ENCODE results near the gene DRC7. TPM values are rescaled to one million over a fixed set of nuclear protein-coding genes. Genes with fewer than 3 reads are reported as not detected.

DRC7 gene
- total and polyA plus RNA-seq, 9 of the 15 experiments (the other 6 are each of a cell fraction or from before 2014, with no cell fraction given): 0.04 to 0.33 (median 0.12) TPM; not detected in 3

GRCh38 chr16:57744642-57744903 is 50.0 kb downstream of the DRC7 start:
- Histone ChIP-seq H3K4me2 (ENCODE audit: insufficient read depth, low read length) (no peak overlapping the region), H3K27me3 (ENCODE audit: control insufficient read depth in 2 of 2, insufficient read depth in 2 of 2, low read length in 2 of 2) (no peaks in the 10 kb centered on the region), H3K36me3 (ENCODE audit: control insufficient read depth, insufficient read depth, low read length) (peaks cover 30% of the 10 kb centered on the region; the same call in 2 of the 3 replicates), H3K9ac (ENCODE audit: insufficient read depth in 1 of 2, low read depth in 2 of 2, low read length in 2 of 2) (peak overlapping the region in 1 of 2 experiments; percentile 47; a peak in 2 of 4 replicates), H3K79me2 (ENCODE audit: control insufficient read depth, insufficient read depth, low read length) (no peaks in the 10 kb centered on the region), H3K4me1 (replicated peaks in 1 of 2; ENCODE audit: control insufficient read depth in 2 of 2, insufficient read depth in 2 of 2, low read length in 2 of 2) (peaks cover 10 to 32% of the 10 kb centered on the region in 2 experiments), H4K20me1 (replicated peaks; ENCODE audit: control insufficient read depth, insufficient read depth, low read length) (no peaks in the 10 kb centered on the region), H3K9me1 (ENCODE audit: control insufficient read depth, insufficient read depth, low read length) (no peaks in the 10 kb centered on the region), H3K27ac (ENCODE audit: extremely low read depth, low read depth, low read length) (no peak overlapping the region), H3K4me3 (no peak overlapping the region), H3K9me3 (replicated peaks; ENCODE audit: control insufficient read depth, insufficient read depth, low read depth, low read length) (no peaks in the 10 kb centered on the region), H2AFZ (ENCODE audit: low read depth, low read length) (no peak overlapping the region)
- BruUV-seq (replicated peaks): no TSS peak
- FAIRE-seq: no peak
- ATAC-seq: no peak
- intact Hi-C loops (cut with micrococcal nuclease) (no loop called here), in situ Hi-C loops (cut with MboI) (no loop called here)
- TF ChIP-seq SPI1 (IDR thresholded peaks at IDR 0.05; ENCODE audit: borderline replicate concordance, low read depth, low read length): no peak
- TF ChIP-seq CTBP1 (IDR thresholded peaks at IDR 0.05; ENCODE audit: borderline replicate concordance): no peak
- no peak for TF ChIP-seq ZNF121 (CRISPR knock-in tag; conservative IDR thresholded peaks at IDR 0.05)
- TF ChIP-seq ZNF449 (CRISPR knock-in tag; IDR thresholded peaks at IDR 0.05): no peak
- no peak for TF ChIP-seq ATF3 (IDR thresholded peaks at IDR 0.05)
- no peak for TF ChIP-seq ATF3 (CRISPR knock-in tag; conservative IDR thresholded peaks at IDR 0.05)
- CTCF ChIA-PET (ENCODE audit: low intra/inter-chr PET ratio): no interaction called here
- POLR2A ChIA-PET: interaction anchor here (0.6 to 0.7 kb wide), 2 partner anchors 123 to 211 kb away, joined by 3 to 4 read pairs; no protein-coding TSS in a partner anchor
- WGBS (ENCODE audit: insufficient coverage, low coverage, missing lambda C conversion rate): 80% methylated on average over 6 of the region's 7 CpGs
- no peak for DNase-seq (ENCODE audit: extremely low read depth in 1 of 4, low spot score in 3 of 4)
